Urinary bladder (tissue), 4 donors: ENCODE results near the gene ACP1. TPM values are rescaled to one million over a fixed set of nuclear protein-coding genes. Genes with fewer than 3 reads are reported as not detected.

Experiments
- DNase-seq: peaks from one replicate; pipeline ENCODE4 v3.0.0-alpha.2; 2015; ENCODE audit errors: extremely low spot score
- H3K27ac ChIP-seq: one replicate; pipeline ENCODE4 v1.5.1; 2013; ENCODE audit warnings: low read depth, mild to moderate bottlenecking, moderate library complexity
- H3K36me3 ChIP-seq: one replicate; pipeline ENCODE4 v1.6.1; 2013; ENCODE audit warnings: mild to moderate bottlenecking, moderate library complexity; ENCODE audit not compliant: insufficient read depth
- H3K4me1 ChIP-seq: one replicate; pipeline ENCODE4 v1.6.1; 2013; ENCODE audit warnings: mild to moderate bottlenecking, moderate library complexity; ENCODE audit not compliant: insufficient read depth
- H3K4me3 ChIP-seq: one replicate; pipeline ENCODE4 v1.5.1; 2013; ENCODE audit warnings: low read depth, low read length
- WGBS: extraction: QIAGEN DNeasy Blood & Tissue Kit; methylation state at CpG from one replicate; pipeline ENCODE4 v1.1.7; 2013; 5-methylcytosine and 5-hydroxymethylcytosine counted together
- polyA plus RNA-seq: library from polyadenylated mRNA; stranded (reverse); fragments of 200-250 nt; gene quantifications from one replicate; pipeline ENCODE4 v1.2.3, GENCODE V29; 2013
- total RNA-seq: library from RNA; depleted of rRNA; stranded (reverse); fragments of >200 nt; gene quantifications from one replicate; pipeline ENCODE4 v1.2.3, GENCODE V29; 2014
- donor health status: healthy with polysubstance abuse.
- donor health status: healthy.

Gene ACP1
- total and polyA plus RNA-seq, 2 donors, result 84.5 to 132 TPM

- DNase-seq, result no peak
- Histone ChIP-seq H3K27ac (no peak overlapping the region), H3K4me1 (no peaks in the 10 kb centered on the region), H3K36me3 (no peaks in the 10 kb centered on the region), H3K4me3 (no peak overlapping the region)
- WGBS, result 67% methylated on average over 27 of the region's 27 CpGs
Measured at GRCh38 chr2:317501-318424, 53.0 kb downstream of the ACP1 start.

GRCh38 chr2:319059-319600, 54.4 kb downstream of the ACP1 start:
- Histone ChIP-seq H3K4me3 (no peak overlapping the region), H3K27ac (no peak overlapping the region), H3K36me3 (no peaks in the 10 kb centered on the region), H3K4me1 (no peaks in the 10 kb centered on the region)
- DNase-seq, result no peak
- 92% methylated on average over 34 of the region's 34 CpGs for WGBS

GRCh38 chr2:320561-320960, 55.8 kb downstream of the ACP1 start:
- Histone ChIP-seq H3K4me3 (no peak overlapping the region), H3K27ac (no peak overlapping the region), H3K4me1 (no peaks in the 10 kb centered on the region), H3K36me3 (no peaks in the 10 kb centered on the region)
- 86% methylated on average over 4 of the region's 4 CpGs for WGBS
- DNase-seq, result no peak

DNA sequence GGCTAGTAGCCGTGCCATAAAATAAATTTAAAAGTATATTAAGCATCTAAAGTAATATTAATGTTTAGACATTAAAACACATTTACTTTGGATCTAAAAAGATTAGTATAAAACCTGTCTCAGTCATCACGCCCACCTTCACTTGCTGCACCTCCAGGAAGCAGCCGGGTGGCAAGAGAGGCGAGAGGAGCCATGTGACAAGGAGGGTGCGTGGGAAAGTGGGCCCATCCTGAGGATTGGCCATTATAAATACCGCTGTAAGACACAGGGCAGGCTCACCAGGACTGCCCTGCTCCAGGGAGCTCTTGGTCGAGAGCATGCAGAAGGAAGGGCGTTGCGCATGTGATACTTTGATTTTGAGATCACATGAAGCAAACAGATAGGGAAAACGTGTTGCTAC, 57.6 kb downstream of the ACP1 start:
- H3K27ac ChIP-seq, result no peak overlapping the region
- DNase-seq, result no peak
- no peaks in the 10 kb centered on the region for H3K4me1 ChIP-seq
- no peak overlapping the region for H3K4me3 ChIP-seq
- H3K36me3 ChIP-seq, result no peaks in the 10 kb centered on the region
- WGBS, result 72% methylated on average over 10 of the region's 10 CpGs

DNA sequence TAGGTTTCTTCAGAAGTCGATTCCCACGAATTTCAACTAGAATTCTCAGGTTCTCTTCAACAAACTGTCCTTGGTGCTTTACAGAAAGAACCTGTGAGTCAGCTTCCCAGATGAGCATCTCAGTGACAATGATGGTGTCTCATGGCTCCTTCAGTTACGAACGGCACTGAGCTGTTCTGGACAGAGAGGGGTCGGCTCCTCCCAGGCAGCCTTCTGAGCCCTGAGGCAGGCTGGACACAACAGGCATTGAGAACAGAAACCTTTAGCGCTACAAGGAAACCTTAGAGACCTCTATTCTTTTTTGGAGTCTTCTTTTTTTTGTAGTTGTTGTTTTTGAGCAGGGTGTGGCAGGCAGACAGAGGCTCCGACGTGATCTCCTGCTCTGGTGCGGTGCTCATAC, 58.3 kb downstream of the ACP1 start:
- Histone ChIP-seq H3K4me3 (no peak overlapping the region), H3K27ac (no peak overlapping the region), H3K4me1 (no peaks in the 10 kb centered on the region), H3K36me3 (no peaks in the 10 kb centered on the region)
- WGBS, result 79% methylated on average over 9 of the region's 9 CpGs
- DNase-seq, result no peak

Other genes starting within 250 kb of the ACP1 start
- gene FAM110C, start 218.4 kb upstream of the ACP1 start, total RNA-seq, result 10.8 TPM
- 3.8 TPM for gene FAM110C, start 218.4 kb upstream of the ACP1 start, polyA plus RNA-seq
- 155 TPM for gene SH3YL1, start 915 bp upstream of the ACP1 start, total RNA-seq
- gene SH3YL1, start 915 bp upstream of the ACP1 start, polyA plus RNA-seq, result 24.5 TPM
- 6.7 TPM for gene ALKAL2, start 23.1 kb downstream of the ACP1 start, total RNA-seq
- gene ALKAL2, start 23.1 kb downstream of the ACP1 start, polyA plus RNA-seq, result 14.5 TPM